ENCODE results near the gene OTC. TPM values are rescaled to one million over a fixed set of nuclear protein-coding genes. Genes with fewer than 3 reads are reported as not detected.

OTC gene
- total RNA-seq, result not detected in 2 replicates

GRCh38 chrX:38352362-38352761 lies at the start of gene OTC:
Gene OTC, plus strand, starts transcription at chrX:38352604. Its CDS starts 93 bp downstream, at chrX:38352697.

GRCh38 chrX:38327007-38327774 lies 25.2 kb upstream of the OTC start, which contains the start of gene RPGR:
Gene RPGR, minus strand, starts transcription at chrX:38327509. Its CDS starts 142 bp downstream, at chrX:38327367.

Small RNA genes within 50 kb of the gene (small RNA-seq; reads per million reads assigned to genes)
- gene RF00322, result not detected

Other genes with a start within 250 kb of the OTC start
- gene SRPX, start 131.7 kb upstream of the OTC start, total RNA-seq, result 2.7 and 5.1 TPM in 2 replicates
- 7.9 and 8.1 TPM in 2 replicates for gene RPGR, start 25.1 kb upstream of the OTC start, total RNA-seq
- not detected in 2 replicates for gene TSPAN7, start 208.9 kb downstream of the OTC start, total RNA-seq

Data from placental epithelial cell (primary cell).